GM03348 (cell line): ENCODE results near the gene RAB6C.
"Not testable (repeated sequence)": the region's sequence is repeated elsewhere in the genome, so short reads cannot be mapped to it uniquely, and the experiment has no call there.

Experiments
- DNase-seq: peaks from one replicate; pipeline ENCODE4 v3.0.0; 2012; ENCODE audit warnings: low spot score

The RAB6C gene

GRCh38 chr2:129996657-129997237 lies 17.3 kb downstream of the RAB6C start:
- DNase-seq: not testable (repeated sequence)

GRCh38 chr2:129998771-129999170 lies 19.3 kb downstream of the RAB6C start:
- DNase-seq: not testable (repeated sequence)

DNA sequence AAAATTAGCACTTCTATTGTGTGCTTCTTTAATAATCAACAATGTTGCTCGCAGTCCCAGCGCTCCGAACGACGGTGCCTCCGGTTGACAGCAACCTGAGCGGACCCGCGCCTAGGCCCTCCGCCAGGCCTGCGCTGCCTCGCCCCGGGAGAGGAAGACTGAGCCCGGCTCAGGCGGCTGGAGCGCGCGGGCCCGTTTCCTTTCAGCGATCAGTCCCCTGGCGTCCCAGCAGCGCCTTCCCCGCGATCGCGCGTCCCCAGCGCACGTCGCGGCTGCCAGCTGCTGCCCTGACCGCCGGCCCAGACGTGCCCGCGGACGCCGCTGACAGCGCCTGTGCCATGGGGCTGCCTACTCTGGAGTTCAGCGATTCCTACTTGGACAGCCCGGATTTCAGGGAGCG lies 26.4 kb downstream of the RAB6C start:
- DNase-seq: not testable (repeated sequence)

DNA sequence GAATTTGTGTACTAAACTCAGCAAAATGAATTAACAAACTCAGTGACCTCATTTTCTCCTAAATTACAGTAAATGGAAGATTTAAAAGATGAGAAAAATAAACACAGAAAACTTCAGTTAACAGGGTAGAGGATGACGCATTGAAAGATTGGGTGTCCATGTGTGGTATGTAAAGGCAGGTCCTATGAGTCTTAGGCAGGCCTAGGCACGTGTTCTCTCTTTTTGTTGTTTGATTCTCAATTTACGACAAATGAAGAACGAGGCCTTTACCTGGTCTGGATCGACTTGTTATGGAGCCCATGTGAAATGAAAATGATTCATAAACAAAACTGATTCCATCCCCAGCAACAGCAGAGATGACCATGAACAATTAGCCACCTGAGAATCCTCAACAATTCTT lies 37.2 kb downstream of the RAB6C start:
- not testable (repeated sequence) for DNase-seq

DNA sequence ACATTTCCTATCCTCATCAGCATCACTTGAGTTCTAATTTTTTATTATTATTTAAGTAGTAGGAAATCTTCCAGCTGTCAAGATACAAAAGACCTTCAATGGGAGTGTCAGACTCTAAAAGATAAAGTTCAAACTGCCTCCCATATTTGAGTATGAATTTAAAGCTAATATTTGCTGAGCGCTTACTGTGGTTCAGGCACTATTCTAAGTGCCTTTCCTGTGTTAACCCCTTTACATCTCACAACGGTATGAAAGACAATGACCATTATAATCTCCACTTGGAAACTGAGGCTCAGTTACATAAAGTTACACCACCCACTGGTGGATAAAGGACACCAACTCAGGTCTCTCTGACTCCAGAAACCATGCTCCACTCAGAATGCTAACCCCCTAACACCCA lies 39.9 kb downstream of the RAB6C start:
- no peak for DNase-seq

DNA sequence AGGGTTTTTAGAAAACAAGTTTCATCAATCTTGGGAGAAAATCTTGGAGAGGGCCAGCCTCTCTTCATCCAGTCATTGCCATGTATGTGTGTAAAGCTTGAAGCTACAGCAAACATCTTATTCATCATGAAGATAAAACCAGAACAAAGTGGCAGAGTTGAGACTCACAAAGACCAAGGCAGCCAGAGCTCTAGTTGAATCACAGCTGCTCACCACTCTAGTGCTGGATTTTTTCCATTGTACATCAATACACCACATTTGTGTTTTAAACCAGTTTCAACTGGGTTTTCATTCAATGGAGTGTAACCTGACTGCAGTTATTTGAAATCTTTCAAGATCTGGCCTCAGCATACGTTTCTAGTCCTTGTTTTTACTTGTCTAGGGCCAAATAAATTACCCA lies 40.6 kb downstream of the RAB6C start:
- DNase-seq: not testable (repeated sequence)

DNA sequence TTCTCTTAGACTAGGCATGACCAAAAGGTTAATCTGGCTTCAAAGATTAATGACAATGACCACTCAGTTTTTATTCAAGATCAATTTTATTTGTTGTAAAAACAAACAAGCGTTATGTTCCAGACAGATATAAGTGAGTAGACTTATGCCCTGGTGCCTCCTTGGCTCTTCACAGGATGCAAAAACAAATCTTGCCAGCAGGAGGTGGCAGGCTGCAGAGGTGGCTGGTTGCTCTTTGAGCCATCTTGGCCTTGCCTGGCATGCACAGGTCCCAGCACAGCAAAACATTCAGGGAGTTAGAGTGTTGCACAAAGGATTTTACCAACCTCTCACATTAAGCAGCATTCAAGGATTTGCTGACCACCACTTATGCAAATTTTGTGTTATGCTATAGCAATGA lies 46.5 kb downstream of the RAB6C start:
- DNase-seq: not testable (repeated sequence)
